K562 (cell line): ENCODE results near the gene GLRX5. TPM values are rescaled to one million over a fixed set of nuclear protein-coding genes. Genes with fewer than 3 reads are reported as not detected.

Experiments used
- CBX3 ChIP-seq, 2 experiments: IDR thresholded peaks; 1 replicate in 1 of 2; 2 replicates in 1 of 2; pipeline ENCODE4 v1.6.1; 2012; ENCODE audit warnings: inconsistent platforms in 2 of 2, low read length in 2 of 2, borderline replicate concordance in 1 of 2, control low read depth in 1 of 2
- ZBTB40 ChIP-seq, 2 experiments: fragments of 450-650 bp in 1 of 2; sonication (generic) in 1 of 2; formaldehyde crosslinking in 1 of 2; IDR thresholded peaks; 2 replicates each; pipeline versions ENCODE4 v1.7.1 to v1.9.0; 2016 to 2022; ENCODE audit warnings: inconsistent platforms in 1 of 2, mild to moderate bottlenecking in 1 of 2, missing genetic modification reagents in 1 of 2
- ZNF277 ChIP-seq: fragments of 250-450 bp; sonication (Bioruptor Pico); IDR thresholded peaks from 2 replicates; pipeline ENCODE4 v1.8.0; 2022; ENCODE audit warnings: inconsistent platforms, mild to moderate bottlenecking, moderate library complexity, borderline replicate concordance
- ZSCAN32 ChIP-seq: fragments of 450-650 bp; formaldehyde crosslinking; IDR thresholded peaks from 2 replicates; pipeline ENCODE4 v1.4.0; 2020; ENCODE audit warnings: mild to moderate bottlenecking, moderate library complexity
- polyA plus RNA-seq, 8 experiments: library from polyadenylated mRNA; depleted of rRNA in 4 of 8; stranded (reverse) in 5 of 8; unstranded in 3 of 8; fragments of >200 nt; fragmentation: Nextera tagmentation in 2 of 8; fragmentation: Illumina TruSeq in 1 of 8; extraction: Ambion mirVana in 2 of 8; extraction: Trizol in 1 of 8; gene quantifications; 2 replicates each; pipeline versions ENCODE4 v1.2.1 to v1.2.3, GENCODE V29; 2011 to 2014; ENCODE audit warnings: inconsistent platforms in 1 of 8, missing spikeins in 1 of 8
- total RNA-seq, 7 experiments: library from RNA; depleted of rRNA in 6 of 7; stranded (reverse); fragments of >200 nt in 6 of 7; fragmentation: Illumina TruSeq in 2 of 7; extraction: Trizol in 2 of 7; gene quantifications; 2 replicates each; pipeline versions ENCODE4 v1.2.1 to v1.2.3, GENCODE V29; 2011 to 2021; ENCODE audit warnings: low replicate concordance in 1 of 7

Gene GLRX5
- total and polyA plus RNA-seq, 9 of the 15 experiments (the other 6 are each of a cell fraction or from before 2014, with no cell fraction given) = 16.7 to 96.8 (median 66.8) TPM

DNA sequence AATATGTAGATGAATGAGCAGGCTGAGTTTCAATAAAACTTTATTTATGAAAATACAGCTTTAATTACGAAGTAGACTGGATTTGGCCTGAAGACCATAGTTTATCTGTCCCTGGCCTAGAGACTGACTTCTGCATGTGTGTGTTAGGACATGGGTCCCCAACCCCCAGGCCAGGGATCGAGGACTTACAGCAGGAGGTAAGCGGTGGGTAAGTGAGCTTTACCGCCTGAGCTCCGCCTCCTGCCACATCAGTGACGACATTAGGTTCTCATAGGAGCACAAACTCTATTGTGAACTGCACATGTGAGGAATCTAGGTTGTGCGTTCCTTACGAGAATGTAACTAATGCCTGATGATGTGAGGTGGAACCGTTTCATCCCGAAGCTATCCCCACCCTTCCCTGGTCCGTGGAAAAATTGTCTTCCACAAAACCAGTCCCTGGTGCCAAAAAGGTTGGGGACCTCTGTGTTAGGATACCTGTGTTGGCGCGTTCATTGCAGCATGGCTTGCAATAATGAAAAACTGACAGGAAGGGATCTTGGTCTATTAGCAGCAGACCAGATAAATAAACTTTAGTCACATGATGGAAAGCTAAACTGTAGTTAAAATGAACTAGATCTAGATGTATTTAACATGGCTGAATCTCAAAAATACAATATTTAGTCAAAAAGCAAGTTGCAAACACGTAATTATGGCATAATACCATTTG lies 4.1 kb downstream of the GLRX5 start (continued):
- peak; percentile 97 for TF ChIP-seq ZBTB40 (IDR thresholded peaks at IDR 0.05)
- TF ChIP-seq ZBTB40 (CRISPR knock-in tag; IDR thresholded peaks at IDR 0.05) = peak; percentile 96
- no peak for TF ChIP-seq ZSCAN32
- TF ChIP-seq CBX3 (IDR thresholded peaks at IDR 0.05; ENCODE audit: borderline replicate concordance in 1 of 2, low read length in 2 of 2) = no peak
- no peak for TF ChIP-seq ZNF277
